GM21825 (cell line): ENCODE data around the gene ESPNL.

Experiments used
- ATAC-seq: cut with Tn5 transposase; IDR thresholded peaks from one replicate; pipeline ENCODE4 v1.9.1; 2021; ENCODE audit warnings: mild to moderate bottlenecking, moderate library complexity; ENCODE audit not compliant: unreplicated experiment

Gene ESPNL

GRCh38 chr2:238097988-238098871, 1.9 kb upstream of the ESPNL start:
- ATAC-seq = peak; percentile 72

- peak; percentile 8 for ATAC-seq
Measured at GRCh38 chr2:238098901-238099713, 1.0 kb upstream of the ESPNL start.

- ATAC-seq = no peak
Measured at GRCh38 chr2:238099714-238100048, 459 bp upstream of the ESPNL start.

- ATAC-seq = no peak
Measured at GRCh38 chr2:238100821-238101771, 956 bp downstream of the ESPNL start.

GRCh38 chr2:238101891-238102841, 2.0 kb downstream of the ESPNL start:
- ATAC-seq = no peak

GRCh38 chr2:238102865-238103264, 2.7 kb downstream of the ESPNL start:
- ATAC-seq = no peak

GRCh38 chr2:238103465-238104225, 3.5 kb downstream of the ESPNL start:
- no peak for ATAC-seq

- no peak for ATAC-seq
Measured at GRCh38 chr2:238104226-238104690, 4.1 kb downstream of the ESPNL start.

GRCh38 chr2:238104691-238105371, 4.7 kb downstream of the ESPNL start:
- no peak for ATAC-seq

GRCh38 chr2:238105506-238106338, 5.6 kb downstream of the ESPNL start:
- ATAC-seq = no peak

- no peak for ATAC-seq
Measured at GRCh38 chr2:238106339-238106697, 6.2 kb downstream of the ESPNL start.

GRCh38 chr2:238106698-238107524, 6.8 kb downstream of the ESPNL start:
- peak; percentile 26 for ATAC-seq

- ATAC-seq = peak; percentile 59
Measured at GRCh38 chr2:238107525-238108422, 7.6 kb downstream of the ESPNL start.

- ATAC-seq = peak; percentile 84
Measured at GRCh38 chr2:238108423-238109183, 8.5 kb downstream of the ESPNL start.

GRCh38 chr2:238113611-238114010, 13.5 kb downstream of the ESPNL start:
- no peak for ATAC-seq
